Spleen (tissue), 11 donors: Measurements from ENCODE around the gene HECW1. TPM values are rescaled to one million over a fixed set of nuclear protein-coding genes. Genes with fewer than 3 reads are reported as not detected.
"Not testable (repeated sequence)": the region's sequence is repeated elsewhere in the genome, so short reads cannot be mapped to it uniquely, and the experiment has no call there.

Experiments
- DNase-seq: peaks from one replicate; pipeline ENCODE4 v3.0.0-alpha.2; 2020
- H3K27ac ChIP-seq, 8 donors: fragments of 200-600 bp; sonication (generic) in 7 of 8; 1 replicate in 4 of 8; 2 replicates in 4 of 8; pipeline versions ENCODE4 v1.5.0 to v1.8.0; 2016 to 2021; ENCODE audit warnings: inconsistent platforms in 4 of 8, mild to moderate bottlenecking in 4 of 8, moderate library complexity in 1 of 8
- H3K27me3 ChIP-seq, 7 donors: fragments of 200-600 bp; sonication (generic) in 6 of 7; replicated peaks in 1 of 7; 1 replicate in 4 of 7; 2 replicates in 3 of 7; pipeline versions ENCODE4 v1.5.0 to v1.8.0; 2016 to 2021; ENCODE audit warnings: inconsistent platforms in 3 of 7, mild to moderate bottlenecking in 1 of 7
- H3K36me3 ChIP-seq, 6 donors: fragments of 200-600 bp; sonication (generic) in 5 of 6; 1 replicate in 4 of 6; 2 replicates in 2 of 6; pipeline versions ENCODE4 v1.5.0 to v1.8.0; 2016 to 2021; ENCODE audit warnings: inconsistent platforms in 2 of 6
- H3K4me1 ChIP-seq, 6 donors: fragments of 200-600 bp; sonication (generic) in 5 of 6; 1 replicate in 3 of 6; 2 replicates in 3 of 6; pipeline versions ENCODE4 v1.5.0 to v1.8.0; 2016 to 2021; ENCODE audit warnings: inconsistent platforms in 3 of 6
- H3K4me3 ChIP-seq, 8 donors: fragments of 200-600 bp; sonication (generic) in 7 of 8; 1 replicate in 4 of 8; 2 replicates in 4 of 8; pipeline versions ENCODE4 v1.5.0 to v1.8.0; 2016 to 2021; ENCODE audit warnings: inconsistent platforms in 4 of 8, mild to moderate bottlenecking in 4 of 8, moderate library complexity in 2 of 8
- H3K9me3 ChIP-seq, 8 donors: fragments of 200-600 bp; sonication (generic) in 7 of 8; 1 replicate in 4 of 8; 2 replicates in 4 of 8; pipeline versions ENCODE4 v1.5.0 to v1.8.0; 2016 to 2021; ENCODE audit warnings: inconsistent platforms in 4 of 8
- CTCF ChIP-seq, 11 experiments: fragments of 200-600 bp in 7 of 11; fragments of 450-650 bp in 4 of 11; sonication (generic) in 4 of 11; IDR thresholded peaks in 8 of 11; conservative IDR thresholded peaks in 3 of 11; 1 replicate in 7 of 11; 2 replicates in 4 of 11; pipeline versions ENCODE4 v1.4.0 to v1.8.0; 2016 to 2021; ENCODE audit warnings: antibody characterized with exemption in 11 of 11, inconsistent platforms in 4 of 11, mild to moderate bottlenecking in 1 of 11
- POLR2A ChIP-seq, 3 donors: fragments of 450-650 bp; IDR thresholded peaks; one replicate each; pipeline ENCODE4 v1.5.1; 2017; ENCODE audit warnings: antibody characterized with exemption in 3 of 3, mild to moderate bottlenecking in 1 of 3
- POLR2AphosphoS5 ChIP-seq, 3 donors: sonication (generic); formaldehyde crosslinking; IDR thresholded peaks; one replicate each; pipeline ENCODE4 v1.5.1; 2017; ENCODE audit warnings: antibody characterized with exemption in 3 of 3
- WGBS, 5 donors: extraction: QIAGEN DNeasy Blood & Tissue Kit in 3 of 5; methylation state at CpG; one replicate each; pipeline versions ENCODE4 v1.1.5 to v1.1.7; 2013 to 2018; 5-methylcytosine and 5-hydroxymethylcytosine counted together
- intact Hi-C: fragments of 100-400 bp; cut with DNase I; formaldehyde crosslinking; loops from one replicate; pipeline ENCODE4 v1.15.0; 2023; ENCODE audit warnings: low total_unique reads
- polyA plus RNA-seq, 3 donors: library from polyadenylated mRNA; stranded (reverse); fragments of 200-250 nt; gene quantifications; one replicate each; pipeline ENCODE4 v1.2.1, GENCODE V29; 2013
- total RNA-seq, 7 donors: library from RNA; depleted of rRNA in 3 of 7; stranded (reverse); fragments of >200 nt in 3 of 7; fragmentation: NEBNext Ultra II Directional in 4 of 7; extraction: Animal tissue kit (Norgen Biotek cat#: 25700) in 4 of 7; gene quantifications; one replicate each; pipeline versions ENCODE4 v1.1.0 to v1.2.1, GENCODE V29; 2016 to 2021
- donor health status: healthy with polysubstance abuse.
- donor health status: DM: no; HTN: no; CAD: no; lungs with moderate emphysema.
- donor health status: DM: no; HTN: no; CAD: no.
- donor health status: Bipolar disorder and iron deficiency.
- donor health status: healthy.
- donor health status: DM: no; HTN: no; CAD: no.
- donor health status: DM: yes; HTN: yes; CAD: no.

Gene HECW1
- total and polyA plus RNA-seq, 10 donors: 0.03 to 1.5 (median 0.40) TPM; not detected in 1

- no peak overlapping the region for H3K27ac ChIP-seq
- TF ChIP-seq CTCF (IDR thresholded peaks at IDR 0.05 in 8 of 11, conservative IDR thresholded peaks at IDR 0.05 in 3 of 11) (no peak), POLR2A (IDR thresholded peaks at IDR 0.05) (no peak), POLR2AphosphoS5 (IDR thresholded peaks at IDR 0.05) (no peak)
- DNase-seq: no peak
- intact Hi-C loops: no loop called here
- H3K4me1 ChIP-seq: no peaks in the 10 kb centered on the region
- H3K36me3 ChIP-seq: no peaks in the 10 kb centered on the region
- H3K4me3 ChIP-seq: no peak overlapping the region
- no peaks in the 10 kb centered on the region for H3K9me3 ChIP-seq
- H3K27me3 ChIP-seq: no peaks in the 10 kb centered on the region
- WGBS, 5 donors: 82 to 88% (median 87%) methylated on average over 7 to 8 of the region's 8 CpGs
Measured at GRCh38 chr7:43332193-43332796, 219.8 kb downstream of the HECW1 start.

GRCh38 chr7:43337191-43337590 is 224.7 kb downstream of the HECW1 start:
- intact Hi-C loops: no loop called here
- Histone ChIP-seq H3K27ac (no peak overlapping the region), H3K27me3 (no peaks in the 10 kb centered on the region), H3K4me3 (no peak overlapping the region), H3K36me3 (no peaks in the 10 kb centered on the region), H3K4me1 (no peaks in the 10 kb centered on the region), H3K9me3 (no peaks in the 10 kb centered on the region)
- no peak for DNase-seq
- TF ChIP-seq CTCF (IDR thresholded peaks at IDR 0.05 in 8 of 11, conservative IDR thresholded peaks at IDR 0.05 in 3 of 11): no peak
- no peak for TF ChIP-seq POLR2A (IDR thresholded peaks at IDR 0.05)
- no peak for TF ChIP-seq POLR2AphosphoS5 (IDR thresholded peaks at IDR 0.05)

GRCh38 chr7:43337811-43338210 is 225.4 kb downstream of the HECW1 start:
- Histone ChIP-seq H3K36me3 (no peaks in the 10 kb centered on the region), H3K9me3 (no peaks in the 10 kb centered on the region), H3K27me3 (peaks cover 0 to 3% (median 0%) of the 10 kb centered on the region in 7 donors), H3K4me1 (no peaks in the 10 kb centered on the region), H3K27ac (no peak overlapping the region), H3K4me3 (no peak overlapping the region)
- DNase-seq: no peak
- intact Hi-C loops: no loop called here
- 63 to 87% (median 79%) methylated on average over 1 of the region's 1 CpG for WGBS, 5 donors
- no peak for TF ChIP-seq POLR2A (IDR thresholded peaks at IDR 0.05)
- TF ChIP-seq POLR2AphosphoS5 (IDR thresholded peaks at IDR 0.05): no peak
- TF ChIP-seq CTCF (IDR thresholded peaks at IDR 0.05 in 8 of 11, conservative IDR thresholded peaks at IDR 0.05 in 3 of 11): no peak

- Histone ChIP-seq H3K36me3 (no peaks in the 10 kb centered on the region), H3K9me3 (peaks cover 0 to 8% (median 0%) of the 10 kb centered on the region in 8 donors), H3K27ac (no peak overlapping the region), H3K4me1 (no peaks in the 10 kb centered on the region), H3K27me3 (peaks cover 0 to 5% (median 0%) of the 10 kb centered on the region in 7 donors), H3K4me3 (no peak overlapping the region)
- TF ChIP-seq POLR2AphosphoS5 (IDR thresholded peaks at IDR 0.05): no peak
- intact Hi-C loops: no loop called here
- 78 to 91% (median 86%) methylated on average over 2 of the region's 2 CpGs for WGBS, 5 donors
- no peak for DNase-seq
Measured at GRCh38 chr7:43341132-43341531, 228.7 kb downstream of the HECW1 start.

- H3K27ac ChIP-seq, H3K4me3 ChIP-seq, H3K36me3 ChIP-seq, intact Hi-C loops, H3K4me1 ChIP-seq, H3K27me3 ChIP-seq, H3K9me3 ChIP-seq, DNase-seq: not testable (repeated sequence)
- 85 to 93% (median 88%) methylated on average over 4 of the region's 4 CpGs for WGBS, 5 donors
Measured at GRCh38 chr7:43343417-43343816, 231.0 kb downstream of the HECW1 start.

GRCh38 chr7:43345696-43346095 is 233.2 kb downstream of the HECW1 start:
- 37 to 100% (median 80%) methylated on average over 1 of the region's 1 CpG for WGBS, 5 donors
- DNase-seq, H3K4me3 ChIP-seq, H3K27me3 ChIP-seq, H3K36me3 ChIP-seq, H3K4me1 ChIP-seq, H3K27ac ChIP-seq, intact Hi-C loops: not testable (repeated sequence)
- H3K9me3 ChIP-seq: peaks cover 0 to 12% (median 2%) of the 10 kb centered on the region in 8 donors
